Nephron progenitor cell (in vitro differentiated cells): Measurements from ENCODE around the gene FAM161B.
A peak's percentile ranks its signal among the peaks of the same experiment; 100 is the strongest.

ENCODE experiments used
- DNase-seq: peaks from one replicate; pipeline ENCODE4 v3.0.0; 2021
- H3K27ac Mint-ChIP-seq: 2 replicates; pipeline ENCODE4 v1.8.0; 2021; ENCODE audit warnings: mild to moderate bottlenecking, moderate library complexity, mixed read lengths
- H3K27me3 Mint-ChIP-seq: 2 replicates; pipeline ENCODE4 v1.8.0; 2021; ENCODE audit warnings: mild to moderate bottlenecking, low read depth, mixed read lengths; ENCODE audit not compliant: poor library complexity
- H3K36me3 Mint-ChIP-seq: 2 replicates; pipeline ENCODE4 v1.8.0; 2021; ENCODE audit warnings: low read depth, mixed read lengths
- H3K4me1 Mint-ChIP-seq: 2 replicates; pipeline ENCODE4 v1.8.0; 2021; ENCODE audit warnings: mixed read lengths
- H3K4me3 Mint-ChIP-seq: 2 replicates; pipeline ENCODE4 v1.8.0; 2021; ENCODE audit warnings: mild to moderate bottlenecking, moderate library complexity, mixed read lengths
- H3K9me3 Mint-ChIP-seq: 2 replicates; pipeline ENCODE4 v1.8.0; 2021; ENCODE audit warnings: mild to moderate bottlenecking, moderate library complexity, mixed read lengths
- TF ChIP-seq, protein P1 (sequence below): fragments of 200-600 bp; sonication (generic); IDR thresholded peaks from 2 replicates; pipeline ENCODE4 v1.5.0; 2021; ENCODE audit warnings: antibody characterized with exemption

Gene FAM161B

DNA sequence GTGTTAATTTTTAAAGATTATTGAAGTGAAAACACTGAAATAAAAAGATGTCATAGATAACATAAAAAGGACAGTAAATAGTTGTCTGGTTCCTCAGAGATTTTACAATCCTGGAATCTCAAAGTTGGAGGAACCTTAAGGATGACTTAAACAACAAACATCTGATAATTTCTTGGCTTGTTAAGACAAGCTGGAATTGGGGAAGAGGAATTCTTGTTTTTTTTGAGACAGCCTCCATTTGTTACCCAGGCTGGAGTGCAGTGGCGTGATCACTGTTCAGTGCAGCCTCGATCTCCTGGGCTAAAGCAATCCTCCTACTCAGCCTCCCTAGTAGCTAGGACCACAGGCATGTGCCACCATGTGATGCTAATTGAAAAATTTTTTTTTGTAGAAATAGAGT is 60.9 kb downstream of the FAM161B start:
- Mint-ChIP-seq H3K27me3 (no peaks in the 10 kb centered on the region), H3K27ac (no peak overlapping the region), H3K36me3 (peaks cover 15% of the 10 kb centered on the region), H3K9me3 (no peaks in the 10 kb centered on the region), H3K4me1 (peaks cover 43% of the 10 kb centered on the region), H3K4me3 (peak overlapping the region; percentile 95)
- DNase-seq: no peak
- TF ChIP-seq, protein P1, sequence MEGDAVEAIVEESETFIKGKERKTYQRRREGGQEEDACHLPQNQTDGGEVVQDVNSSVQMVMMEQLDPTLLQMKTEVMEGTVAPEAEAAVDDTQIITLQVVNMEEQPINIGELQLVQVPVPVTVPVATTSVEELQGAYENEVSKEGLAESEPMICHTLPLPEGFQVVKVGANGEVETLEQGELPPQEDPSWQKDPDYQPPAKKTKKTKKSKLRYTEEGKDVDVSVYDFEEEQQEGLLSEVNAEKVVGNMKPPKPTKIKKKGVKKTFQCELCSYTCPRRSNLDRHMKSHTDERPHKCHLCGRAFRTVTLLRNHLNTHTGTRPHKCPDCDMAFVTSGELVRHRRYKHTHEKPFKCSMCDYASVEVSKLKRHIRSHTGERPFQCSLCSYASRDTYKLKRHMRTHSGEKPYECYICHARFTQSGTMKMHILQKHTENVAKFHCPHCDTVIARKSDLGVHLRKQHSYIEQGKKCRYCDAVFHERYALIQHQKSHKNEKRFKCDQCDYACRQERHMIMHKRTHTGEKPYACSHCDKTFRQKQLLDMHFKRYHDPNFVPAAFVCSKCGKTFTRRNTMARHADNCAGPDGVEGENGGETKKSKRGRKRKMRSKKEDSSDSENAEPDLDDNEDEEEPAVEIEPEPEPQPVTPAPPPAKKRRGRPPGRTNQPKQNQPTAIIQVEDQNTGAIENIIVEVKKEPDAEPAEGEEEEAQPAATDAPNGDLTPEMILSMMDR: no peak

DNA sequence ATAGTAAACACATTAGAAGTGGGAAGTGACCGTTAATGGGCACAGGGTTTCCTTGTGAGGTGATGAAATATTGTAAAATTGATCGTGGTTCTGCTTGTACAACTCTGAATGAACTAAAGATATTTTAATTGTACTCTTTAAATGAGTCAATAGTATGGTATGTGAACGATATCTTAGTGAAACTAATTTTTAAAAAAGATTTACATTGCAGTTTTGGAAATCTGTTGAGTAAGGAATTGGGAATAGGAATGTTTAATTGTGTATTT is 61.5 kb downstream of the FAM161B start:
- no peak overlapping the region for H3K27ac Mint-ChIP-seq
- H3K9me3 Mint-ChIP-seq: no peaks in the 10 kb centered on the region
- H3K4me3 Mint-ChIP-seq: peak overlapping the region; percentile 95
- H3K36me3 Mint-ChIP-seq: peaks cover 14% of the 10 kb centered on the region
- TF ChIP-seq, protein P1: no peak
- peaks cover 43% of the 10 kb centered on the region for H3K4me1 Mint-ChIP-seq
- no peak for DNase-seq
- no peaks in the 10 kb centered on the region for H3K27me3 Mint-ChIP-seq

DNA sequence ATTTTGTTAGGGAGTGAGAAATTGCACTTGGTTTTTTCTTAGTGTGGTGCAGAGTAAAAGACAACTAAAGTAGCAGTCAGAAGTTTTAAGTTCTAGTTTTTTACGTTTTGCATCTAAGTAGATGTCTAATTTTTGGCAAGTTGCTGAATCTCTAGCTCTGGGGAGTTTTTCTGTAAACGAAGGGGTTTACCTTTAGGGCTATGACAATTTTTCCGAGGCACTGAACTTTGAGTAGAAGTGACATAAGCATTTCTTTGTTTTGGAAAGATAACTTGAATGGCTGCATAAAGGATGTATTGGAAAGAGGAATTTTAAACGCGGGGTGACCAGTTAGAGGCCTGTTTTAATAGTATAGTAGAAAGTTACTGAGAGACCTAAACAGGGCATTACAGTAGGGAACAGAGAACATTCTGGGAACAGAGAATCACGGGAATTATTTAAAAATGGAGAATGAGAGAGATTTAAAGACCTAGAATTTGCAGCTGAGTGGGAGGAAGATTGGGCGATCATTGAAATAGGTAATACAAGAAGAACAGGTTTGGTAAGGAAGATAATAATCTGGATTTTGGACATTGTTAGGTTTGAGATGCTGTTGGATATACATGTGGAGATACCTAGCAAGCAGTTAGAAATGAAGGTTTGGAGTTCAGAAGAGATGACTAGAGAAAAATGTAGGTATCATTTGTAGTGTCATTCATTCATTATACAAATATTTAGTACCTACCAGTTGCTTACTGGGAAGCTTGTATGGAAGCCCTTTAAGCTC is 62.0 kb downstream of the FAM161B start:
- Mint-ChIP-seq H3K4me3 (peak overlapping the region; percentile 95), H3K27me3 (no peaks in the 10 kb centered on the region), H3K36me3 (peaks cover 17% of the 10 kb centered on the region), H3K27ac (peak overlapping the region; percentile 70), H3K9me3 (no peaks in the 10 kb centered on the region), H3K4me1 (peaks cover 43% of the 10 kb centered on the region)
- TF ChIP-seq, protein P1: no peak
- DNase-seq: no peak

DNA sequence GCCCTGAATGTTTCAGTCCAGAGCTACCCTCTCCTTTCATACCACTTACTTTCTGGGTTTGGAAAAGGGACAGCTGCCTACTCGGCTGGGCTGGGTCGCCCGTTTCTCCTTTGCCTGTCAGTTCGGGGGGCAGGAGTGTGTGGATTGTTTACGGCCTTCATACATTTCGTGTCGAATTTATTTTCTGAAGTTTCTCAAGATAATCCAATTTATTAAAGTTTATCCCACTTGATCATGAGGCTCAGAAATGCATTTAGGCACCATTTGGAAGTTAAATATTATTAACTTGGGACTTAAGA is 62.6 kb downstream of the FAM161B start:
- Mint-ChIP-seq H3K9me3 (no peaks in the 10 kb centered on the region), H3K36me3 (peaks cover 18% of the 10 kb centered on the region), H3K4me3 (peak overlapping the region; percentile 95), H3K27me3 (no peaks in the 10 kb centered on the region), H3K27ac (peak overlapping the region; percentile 70), H3K4me1 (peaks cover 43% of the 10 kb centered on the region)
- TF ChIP-seq, protein P1: no peak
- DNase-seq: peak; percentile 30

DNA sequence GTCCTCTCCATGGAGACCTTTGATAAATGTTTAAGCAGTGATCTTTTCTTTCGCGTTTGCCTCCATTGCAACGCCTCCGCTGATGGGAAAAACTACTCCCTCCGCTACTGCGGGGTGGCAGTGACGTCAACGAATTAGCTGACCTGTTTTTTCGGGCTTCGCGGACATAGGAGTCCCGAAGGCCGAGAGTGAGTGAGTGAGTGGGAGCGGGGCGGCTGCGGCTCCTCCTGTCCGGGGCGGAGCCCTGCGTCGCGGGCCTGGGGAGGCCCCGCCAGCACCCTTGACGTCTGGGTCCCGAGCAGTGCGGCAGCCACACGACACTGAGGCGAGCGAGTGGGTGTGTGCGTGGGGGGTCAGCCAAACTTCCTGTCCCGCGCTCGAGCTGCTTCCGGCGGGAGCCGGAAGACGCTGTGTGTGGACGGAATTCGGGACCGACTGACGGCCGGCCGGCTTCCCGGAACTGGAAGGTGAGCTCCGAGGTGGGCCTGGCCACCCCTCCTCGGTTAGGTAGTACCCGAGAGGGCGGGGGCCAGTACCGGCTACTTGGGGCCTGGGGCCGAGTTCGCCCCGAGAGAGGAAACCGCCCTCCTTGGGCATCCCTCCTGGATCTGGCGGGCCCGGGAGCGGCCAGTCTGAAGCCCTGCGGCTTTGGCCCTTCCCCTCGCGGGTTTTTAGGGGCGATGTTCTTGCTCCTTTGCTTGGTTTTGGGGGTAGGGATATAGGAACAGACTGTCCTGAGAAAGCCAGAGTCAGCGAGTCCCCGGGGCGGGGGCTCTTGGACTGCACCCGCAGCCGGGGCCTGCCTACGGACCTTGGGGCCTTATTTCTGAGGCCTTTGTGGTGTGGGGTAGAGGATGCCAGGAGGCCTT is 63.2 kb downstream of the FAM161B start, which contains the start of gene ZNF410:
Gene ZNF410 (plus strand): TSS at position 411 of the 869 bp plus-strand sequence. CDS start 5,317 bp downstream, outside the sequence.
- DNase-seq: peak; percentile 85
- peaks cover 16% of the 10 kb centered on the region for H3K36me3 Mint-ChIP-seq
- H3K4me1 Mint-ChIP-seq: peaks cover 43% of the 10 kb centered on the region
- H3K9me3 Mint-ChIP-seq: no peaks in the 10 kb centered on the region
- peak within 1 kb of the TSS; percentile 99 for H3K27ac Mint-ChIP-seq
- H3K27me3 Mint-ChIP-seq: no peaks in the 10 kb centered on the region
- H3K4me3 Mint-ChIP-seq: peak within 1 kb of the TSS; percentile 95
- TF ChIP-seq, protein P1: no peak
